Lower lobe of right lung (tissue), 2 donors: ENCODE results near the gene DENND5A. TPM values are rescaled to one million over a fixed set of nuclear protein-coding genes. Genes with fewer than 3 reads are reported as not detected.
A peak's percentile ranks its signal among the peaks of the same experiment; 100 is the strongest.

Experiments used
- ATAC-seq, 2 donors: fragments of 200-7000 bp; cut with Tn5 transposase; one replicate each; pipeline ENCODE4 v1.9.1; 2020 to 2022; ENCODE audit warnings: mild to moderate bottlenecking in 2 of 2, moderate library complexity in 2 of 2
- DNase-seq: peaks from one replicate; pipeline ENCODE4 v3.0.0-alpha.2; 2020
- H3K27ac ChIP-seq: fragments of 200-600 bp; one replicate; pipeline ENCODE4 v1.8.0; 2022
- H3K27me3 ChIP-seq: fragments of 200-600 bp; one replicate; pipeline ENCODE4 v1.8.0; 2022; ENCODE audit warnings: low read depth
- H3K36me3 ChIP-seq: fragments of 200-600 bp; one replicate; pipeline ENCODE4 v1.8.0; 2022; ENCODE audit warnings: mild to moderate bottlenecking
- H3K4me1 ChIP-seq: fragments of 200-600 bp; one replicate; pipeline ENCODE4 v1.8.0; 2022
- H3K4me3 ChIP-seq: fragments of 200-600 bp; one replicate; pipeline ENCODE4 v1.8.0; 2022; ENCODE audit warnings: mild to moderate bottlenecking
- H3K9me3 ChIP-seq: fragments of 200-600 bp; one replicate; pipeline ENCODE4 v1.8.0; 2022
- CTCF ChIP-seq: fragments of 200-600 bp; IDR thresholded peaks from one replicate; pipeline ENCODE4 v1.8.0; 2022; ENCODE audit warnings: antibody characterized with exemption, mild to moderate bottlenecking
- intact Hi-C: fragments of 100-400 bp; cut with DNase I; formaldehyde crosslinking; loops from one replicate; pipeline ENCODE4 v1.11.0; 2022
- total RNA-seq: library from RNA; stranded (reverse); fragmentation: NEBNext Ultra II Directional; extraction: Animal tissue kit (Norgen Biotek cat#: 25700); gene quantifications from one replicate; pipeline ENCODE4 v1.2.1, GENCODE V29; 2021
- donor health status: DM: no; HTN: yes; CAD: no; lungs with severe emphysema.

The DENND5A gene
- total RNA-seq, 1 donor from 2014 or later, result 97.5 TPM

GRCh38 chr11:9304178-9304577 is 39.0 kb upstream of the DENND5A start:
- intact Hi-C loops, result no loop called here
- no peak for DNase-seq
- Histone ChIP-seq H3K27ac (no peak overlapping the region), H3K4me1 (no peaks in the 10 kb centered on the region), H3K9me3 (no peaks in the 10 kb centered on the region), H3K27me3 (no peaks in the 10 kb centered on the region), H3K36me3 (peaks cover 10% of the 10 kb centered on the region), H3K4me3 (no peak overlapping the region)
- no peak for ATAC-seq
- no peak for TF ChIP-seq CTCF

GRCh38 chr11:9302448-9302847 is 37.3 kb upstream of the DENND5A start:
- DNase-seq (no peak), ATAC-seq (peak in 1 of 2 donors; percentile 40)
- no peak overlapping the region for H3K27ac ChIP-seq
- H3K4me3 ChIP-seq, result no peak overlapping the region
- no peak for TF ChIP-seq CTCF
- H3K36me3 ChIP-seq, result peaks cover 27% of the 10 kb centered on the region
- no peaks in the 10 kb centered on the region for H3K9me3 ChIP-seq
- intact Hi-C loops, result no loop called here
- no peaks in the 10 kb centered on the region for H3K27me3 ChIP-seq
- H3K4me1 ChIP-seq, result no peaks in the 10 kb centered on the region

DNA sequence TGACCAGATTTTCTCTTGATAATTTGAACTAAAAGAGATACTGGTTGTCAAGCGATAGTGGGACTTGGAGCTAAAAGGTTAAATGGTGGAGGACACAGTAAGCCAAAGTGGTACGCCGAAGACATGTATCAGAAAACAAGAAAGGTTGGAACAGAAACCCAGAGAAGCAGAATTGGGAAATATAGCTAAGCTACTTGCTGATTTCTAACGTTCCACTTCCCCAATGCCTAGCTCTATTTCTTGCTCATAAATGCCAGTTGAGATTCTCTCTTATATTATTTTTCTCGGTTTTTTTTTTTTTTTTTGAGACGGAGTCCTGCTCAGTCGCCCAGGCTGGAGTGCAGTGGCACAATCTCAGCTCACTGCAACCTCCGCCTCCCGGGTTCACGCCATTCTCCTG is 36.6 kb upstream of the DENND5A start:
- no peak for DNase-seq
- H3K36me3 ChIP-seq, result peaks cover 33% of the 10 kb centered on the region
- no peak overlapping the region for H3K4me3 ChIP-seq
- H3K27ac ChIP-seq, result no peak overlapping the region
- intact Hi-C loops, result no loop called here
- H3K9me3 ChIP-seq, result no peaks in the 10 kb centered on the region
- no peaks in the 10 kb centered on the region for H3K4me1 ChIP-seq
- no peak for TF ChIP-seq CTCF
- ATAC-seq, result no peak
- H3K27me3 ChIP-seq, result no peaks in the 10 kb centered on the region

DNA sequence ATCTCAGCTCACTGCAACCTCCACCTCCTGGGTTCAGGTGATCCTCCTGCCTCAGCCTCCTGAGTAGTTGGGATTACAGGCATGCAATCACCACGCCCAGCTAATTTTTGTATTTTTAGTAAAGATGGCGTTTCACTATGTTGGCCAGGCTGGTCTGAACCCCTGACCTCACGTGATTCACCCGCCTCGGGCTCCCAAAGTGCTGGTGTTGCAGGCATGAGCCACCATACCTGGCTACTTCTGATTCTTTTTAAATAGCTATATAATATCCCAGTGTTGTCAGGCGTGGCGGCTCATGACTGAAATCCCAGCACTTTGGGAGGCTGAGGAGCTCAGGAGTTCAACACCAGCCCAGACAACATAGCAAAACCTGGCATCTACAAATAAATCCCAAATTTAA is 28.5 kb upstream of the DENND5A start:
- Histone ChIP-seq H3K27ac (no peak overlapping the region), H3K4me3 (no peak overlapping the region), H3K36me3 (peaks cover 37% of the 10 kb centered on the region), H3K9me3 (no peaks in the 10 kb centered on the region), H3K4me1 (no peaks in the 10 kb centered on the region), H3K27me3 (no peaks in the 10 kb centered on the region)
- no peak for TF ChIP-seq CTCF
- ATAC-seq (no peak), DNase-seq (no peak)
- intact Hi-C loops, result no loop called here

DNA sequence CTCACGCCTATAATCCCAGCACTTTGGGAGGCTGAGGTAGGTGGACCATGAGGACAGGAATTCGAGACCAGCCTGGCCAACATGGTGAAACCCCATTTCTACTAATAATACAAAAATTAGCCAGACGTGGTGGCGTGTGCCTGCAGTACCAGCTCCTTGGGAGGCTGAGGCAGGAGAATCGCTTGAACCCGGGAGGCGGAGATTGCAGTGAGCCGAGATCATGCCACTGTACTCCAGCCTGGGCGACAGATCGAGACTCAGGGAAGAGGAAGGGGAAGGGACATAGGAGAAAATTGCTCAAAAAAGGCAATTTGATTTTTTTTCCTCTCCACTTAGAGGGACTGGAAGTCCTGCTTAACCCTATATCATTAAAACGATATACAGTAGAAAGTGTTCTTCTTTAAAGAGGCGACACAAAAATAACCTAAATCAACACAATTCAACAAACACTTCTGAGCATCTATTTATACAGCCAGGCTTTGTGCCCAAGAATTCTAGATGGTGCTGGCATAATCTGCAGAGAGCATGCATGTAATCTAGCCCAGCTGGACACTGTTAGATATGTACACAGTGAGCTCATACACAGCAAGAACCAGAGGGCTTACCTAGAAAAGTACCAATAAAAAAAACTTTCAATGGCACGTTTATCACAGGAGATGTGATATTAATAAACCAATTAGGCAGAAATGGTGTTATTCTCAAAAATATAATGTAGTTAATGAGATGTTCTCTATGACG is 20.9 kb upstream of the DENND5A start:
- H3K36me3 ChIP-seq, result peaks cover 52% of the 10 kb centered on the region
- intact Hi-C loops, result no loop called here
- H3K4me3 ChIP-seq, result no peak overlapping the region
- no peaks in the 10 kb centered on the region for H3K9me3 ChIP-seq
- TF ChIP-seq CTCF, result no peak
- no peaks in the 10 kb centered on the region for H3K27me3 ChIP-seq
- no peaks in the 10 kb centered on the region for H3K4me1 ChIP-seq
- no peak overlapping the region for H3K27ac ChIP-seq
- no peak for DNase-seq
- ATAC-seq, result no peak
